HepG2 (cell line): ENCODE measurements around the gene PRM2. TPM values are rescaled to one million over a fixed set of nuclear protein-coding genes. Genes with fewer than 3 reads are reported as not detected.

ENCODE experiments used
- AFF4 ChIP-seq: sonication (generic); formaldehyde crosslinking; IDR thresholded peaks from 2 replicates; pipeline ENCODE4 v1.4.0; 2020; ENCODE audit warnings: missing genetic modification reagents
- GABPB1 ChIP-seq: IDR thresholded peaks from 2 replicates; pipeline ENCODE4 v1.6.1; 2016; ENCODE audit warnings: mild to moderate bottlenecking, missing genetic modification reagents, moderate library complexity, missing compliant biosample characterization
- HNF1B ChIP-seq: sonication (generic); formaldehyde crosslinking; IDR thresholded peaks from 2 replicates; pipeline ENCODE4 v1.5.1; 2020; ENCODE audit warnings: mild to moderate bottlenecking, moderate library complexity, missing genetic modification reagents
- KIAA2018 ChIP-seq: sonication (generic); formaldehyde crosslinking; IDR thresholded peaks from 2 replicates; pipeline ENCODE4 v1.5.0; 2020; ENCODE audit warnings: mild to moderate bottlenecking, missing genetic modification reagents, borderline replicate concordance
- MTF2 ChIP-seq: sonication (generic); formaldehyde crosslinking; IDR thresholded peaks from 2 replicates; pipeline ENCODE4 v1.5.0; 2020; ENCODE audit warnings: missing genetic modification reagents, borderline replicate concordance
- POLR2AphosphoS5 ChIP-seq: IDR thresholded peaks from 2 replicates; pipeline ENCODE4 v1.6.1; 2012; ENCODE audit warnings: low read depth, low read length
- ZBTB10 ChIP-seq: sonication (generic); formaldehyde crosslinking; IDR thresholded peaks from 2 replicates; pipeline ENCODE4 v1.4.0; 2020; ENCODE audit warnings: missing genetic modification reagents, borderline replicate concordance
- ZNF367 ChIP-seq: sonication (generic); formaldehyde crosslinking; IDR thresholded peaks from 2 replicates; pipeline ENCODE4 v1.4.0; 2020; ENCODE audit warnings: missing genetic modification reagents, borderline replicate concordance
- ZNF713 ChIP-seq: sonication (generic); formaldehyde crosslinking; IDR thresholded peaks from 2 replicates; pipeline ENCODE4 v1.4.0; 2020; ENCODE audit warnings: mild to moderate bottlenecking, missing genetic modification reagents
- ZNF790 ChIP-seq: sonication (generic); formaldehyde crosslinking; IDR thresholded peaks from 2 replicates; pipeline ENCODE4 v1.8.0; 2022; ENCODE audit warnings: missing genetic modification reagents, mild to moderate bottlenecking, borderline replicate concordance
- polyA plus RNA-seq, 8 experiments: library from polyadenylated mRNA; depleted of rRNA in 3 of 8; stranded (reverse) in 7 of 8; unstranded in 1 of 8; fragments of >200 nt; fragmentation: Illumina TruSeq in 4 of 8; extraction: Trizol in 4 of 8; gene quantifications; 2 replicates each; pipeline versions ENCODE4 v1.2.1 to v1.2.3, GENCODE V29; 2011 to 2016; ENCODE audit warnings: low read depth in 4 of 8, missing spikeins in 1 of 8, mixed read lengths in 1 of 8; ENCODE audit not compliant: insufficient read depth in 1 of 8
- total RNA-seq, 5 experiments: library from RNA; depleted of rRNA; stranded (reverse); fragments of >200 nt; fragmentation: Illumina TruSeq; extraction: Trizol; gene quantifications; 2 replicates each; pipeline ENCODE4 v1.2.3, GENCODE V29; 2016; ENCODE audit warnings: low read depth in 1 of 5

PRM2 gene
- total and polyA plus RNA-seq, 2 of the 13 experiments (the other 11 are each of a cell fraction or from before 2014, with no cell fraction given), result 0.54 TPM; not detected in 1

DNA sequence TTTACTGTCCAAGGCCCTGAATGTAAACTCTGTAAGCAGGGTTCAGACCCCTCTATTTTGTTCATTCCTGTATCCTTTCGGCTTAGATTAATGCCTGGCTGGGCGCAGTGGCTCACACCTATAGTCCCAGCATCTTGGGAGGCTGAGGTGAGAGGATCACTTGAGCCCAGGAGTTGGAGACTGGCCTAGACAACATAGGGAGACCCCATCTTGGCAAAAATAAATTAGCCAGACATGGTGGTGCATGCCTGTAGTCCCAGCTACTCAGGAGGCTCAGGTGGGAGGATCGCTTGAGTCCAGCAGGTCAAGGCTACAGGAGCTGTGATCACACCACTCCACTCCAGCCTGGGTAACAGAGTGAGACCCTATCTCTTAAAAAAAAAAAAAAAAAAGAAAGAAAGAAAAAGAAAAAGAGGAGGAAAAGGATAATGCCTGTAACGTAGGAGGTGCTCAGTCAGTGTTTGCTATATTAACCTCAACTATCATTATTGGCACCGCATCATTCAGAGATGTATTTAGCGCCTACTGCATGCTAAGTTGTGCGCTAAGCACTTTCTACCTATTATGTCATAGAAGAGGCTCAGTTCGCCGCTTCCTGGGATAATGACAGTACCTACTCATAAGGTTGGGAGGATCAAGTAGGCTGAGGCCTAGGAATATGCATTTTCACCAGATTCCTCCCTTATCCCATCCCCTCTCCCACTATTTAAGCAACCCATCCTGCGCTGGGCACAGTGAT is 25.3 kb downstream of the PRM2 start (continued):
- TF ChIP-seq HNF1B (CRISPR knock-in tag) (no peak), AFF4 (no peak), GABPB1 (CRISPR knock-in tag) (no peak), ZBTB10 (CRISPR knock-in tag) (no peak), MTF2 (CRISPR knock-in tag) (no peak), ZNF367 (CRISPR knock-in tag) (no peak), ZNF790 (no peak), ZNF713 (CRISPR knock-in tag) (no peak), POLR2AphosphoS5 (peak; percentile 16; the same call in 1 of the 2 replicates), KIAA2018 (CRISPR knock-in tag) (no peak)
